DND-41 (cell line): ENCODE measurements around the gene SLC37A2.
"Not testable (repeated sequence)": the region's sequence is repeated elsewhere in the genome, so short reads cannot be mapped to it uniquely, and the experiment has no call there.

Experiments
- ATAC-seq: fragments of 200-7000 bp; cut with Tn5 transposase; 3 replicates; pipeline ENCODE4 v1.9.1; 2021; ENCODE audit warnings: low read depth; ENCODE audit not compliant: insufficient read depth
- DNase-seq: peaks from one replicate; pipeline ENCODE4 v3.0.0-alpha.2; 2020
- H2AFZ ChIP-seq: 2 replicates; pipeline ENCODE4 v1.6.0; 2012; ENCODE audit warnings: low read depth, low read length
- H3K27ac ChIP-seq: 2 replicates; pipeline ENCODE4 v1.5.1; 2012; ENCODE audit warnings: low read length, inconsistent platforms
- H3K27me3 ChIP-seq: fragments of 200-600 bp; sonication (generic); 2 replicates; pipeline ENCODE4 v1.6.0; 2012; ENCODE audit warnings: low read length, mild to moderate bottlenecking, inconsistent platforms; ENCODE audit not compliant: insufficient read depth, poor library complexity
- H3K36me3 ChIP-seq: 2 replicates; pipeline ENCODE4 v1.5.1; 2012; ENCODE audit warnings: low read length, inconsistent platforms; ENCODE audit not compliant: insufficient read depth
- H3K4me1 ChIP-seq: 2 replicates; pipeline ENCODE4 v1.5.1; 2012; ENCODE audit warnings: mild to moderate bottlenecking, low read length; ENCODE audit not compliant: insufficient read depth
- H3K4me2 ChIP-seq: 2 replicates; pipeline ENCODE4 v1.6.0; 2012; ENCODE audit warnings: mild to moderate bottlenecking, moderate library complexity, low read length, inconsistent platforms; ENCODE audit not compliant: insufficient read depth
- H3K4me3 ChIP-seq, 2 experiments: fragments of 200-600 bp in 1 of 2; shearing (Covaris generic) in 1 of 2; 2 replicates each; pipeline ENCODE4 v1.5.1; 2012 to 2016; ENCODE audit warnings: inconsistent platforms in 2 of 2, low read length in 2 of 2, mild to moderate bottlenecking in 2 of 2, low read depth in 1 of 2, moderate library complexity in 1 of 2
- H3K79me2 ChIP-seq: 2 replicates; pipeline ENCODE4 v1.6.0; 2012; ENCODE audit warnings: low read length, inconsistent platforms; ENCODE audit not compliant: insufficient read depth
- H3K9ac ChIP-seq: 2 replicates; pipeline ENCODE4 v1.6.0; 2012; ENCODE audit warnings: low read depth, mild to moderate bottlenecking, inconsistent platforms, low read length, moderate library complexity
- H3K9me3 ChIP-seq: 2 replicates; pipeline ENCODE4 v1.5.1; 2012; ENCODE audit warnings: low read length, moderate library complexity, mild to moderate bottlenecking, inconsistent platforms; ENCODE audit not compliant: insufficient read depth, severe bottlenecking
- H4K20me1 ChIP-seq: 2 replicates; pipeline ENCODE4 v1.6.0; 2012; ENCODE audit warnings: low read length; ENCODE audit not compliant: insufficient read depth
- EZH2 ChIP-seq: IDR thresholded peaks from 3 replicates; pipeline ENCODE4 v1.6.1; 2012; ENCODE audit warnings: borderline replicate concordance, low read depth, mild to moderate bottlenecking, moderate library complexity, low read length, inconsistent platforms; ENCODE audit not compliant: severe bottlenecking
- TF ChIP-seq, protein P1 (sequence below): IDR thresholded peaks from 2 replicates; pipeline ENCODE4 v1.5.1; 2012; ENCODE audit warnings: borderline replicate concordance, low read length, moderate library complexity, mild to moderate bottlenecking; ENCODE audit not compliant: poor library complexity, severe bottlenecking; ENCODE audit errors: extremely low read depth

The SLC37A2 gene

DNA sequence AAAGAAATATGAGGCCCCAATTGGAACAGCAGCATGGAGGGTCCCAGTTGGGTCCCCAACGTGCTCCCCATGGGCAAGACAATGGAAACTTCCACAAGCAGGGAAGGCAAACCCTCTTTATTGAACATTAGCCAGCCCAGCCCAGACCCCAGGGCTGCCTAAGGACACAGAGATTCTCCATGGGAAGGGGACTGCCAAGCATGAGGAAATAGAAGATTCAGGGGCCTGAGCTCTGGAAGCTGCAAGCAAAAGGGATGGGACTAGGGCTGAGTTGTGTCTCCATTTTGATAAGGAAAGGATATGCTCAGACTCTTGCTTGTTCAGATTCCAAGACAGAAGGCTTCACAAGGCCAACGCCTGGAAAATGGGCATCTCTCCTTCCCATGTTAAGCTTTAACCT lies 25.0 kb downstream of the SLC37A2 start:
- ATAC-seq: no peak
- no peak overlapping the region for H3K4me3 ChIP-seq
- TF ChIP-seq EZH2: no peak
- TF ChIP-seq, protein P1, sequence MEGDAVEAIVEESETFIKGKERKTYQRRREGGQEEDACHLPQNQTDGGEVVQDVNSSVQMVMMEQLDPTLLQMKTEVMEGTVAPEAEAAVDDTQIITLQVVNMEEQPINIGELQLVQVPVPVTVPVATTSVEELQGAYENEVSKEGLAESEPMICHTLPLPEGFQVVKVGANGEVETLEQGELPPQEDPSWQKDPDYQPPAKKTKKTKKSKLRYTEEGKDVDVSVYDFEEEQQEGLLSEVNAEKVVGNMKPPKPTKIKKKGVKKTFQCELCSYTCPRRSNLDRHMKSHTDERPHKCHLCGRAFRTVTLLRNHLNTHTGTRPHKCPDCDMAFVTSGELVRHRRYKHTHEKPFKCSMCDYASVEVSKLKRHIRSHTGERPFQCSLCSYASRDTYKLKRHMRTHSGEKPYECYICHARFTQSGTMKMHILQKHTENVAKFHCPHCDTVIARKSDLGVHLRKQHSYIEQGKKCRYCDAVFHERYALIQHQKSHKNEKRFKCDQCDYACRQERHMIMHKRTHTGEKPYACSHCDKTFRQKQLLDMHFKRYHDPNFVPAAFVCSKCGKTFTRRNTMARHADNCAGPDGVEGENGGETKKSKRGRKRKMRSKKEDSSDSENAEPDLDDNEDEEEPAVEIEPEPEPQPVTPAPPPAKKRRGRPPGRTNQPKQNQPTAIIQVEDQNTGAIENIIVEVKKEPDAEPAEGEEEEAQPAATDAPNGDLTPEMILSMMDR: no peak
- H3K79me2 ChIP-seq: no peaks in the 10 kb centered on the region
- H3K27ac ChIP-seq: no peak overlapping the region
- H4K20me1 ChIP-seq: no peaks in the 10 kb centered on the region
- no peak overlapping the region for H2AFZ ChIP-seq
- H3K36me3 ChIP-seq: no peaks in the 10 kb centered on the region
- no peaks in the 10 kb centered on the region for H3K4me1 ChIP-seq
- DNase-seq: no peak
- no peaks in the 10 kb centered on the region for H3K27me3 ChIP-seq
- H3K9ac ChIP-seq: no peak overlapping the region
- no peaks in the 10 kb centered on the region for H3K9me3 ChIP-seq
- no peak overlapping the region for H3K4me2 ChIP-seq

GRCh38 chr11:125088576-125089455 lies 25.7 kb downstream of the SLC37A2 start:
- no peaks in the 10 kb centered on the region for H3K4me1 ChIP-seq
- no peak overlapping the region for H3K9ac ChIP-seq
- H3K27ac ChIP-seq: no peak overlapping the region
- 0 out of 2 replicates have a peak, but pooled peaks cover 3% of the 10 kb centered on the region for H4K20me1 ChIP-seq
- H3K79me2 ChIP-seq: no peaks in the 10 kb centered on the region
- no peaks in the 10 kb centered on the region for H3K36me3 ChIP-seq
- TF ChIP-seq EZH2: no peak
- TF ChIP-seq, protein P1: no peak
- H3K4me2 ChIP-seq: no peak overlapping the region
- no peaks in the 10 kb centered on the region for H3K27me3 ChIP-seq
- H3K4me3 ChIP-seq: no peak overlapping the region
- DNase-seq (no peak), ATAC-seq (no peak)
- H2AFZ ChIP-seq: no peak overlapping the region
- H3K9me3 ChIP-seq: no peaks in the 10 kb centered on the region

DNA sequence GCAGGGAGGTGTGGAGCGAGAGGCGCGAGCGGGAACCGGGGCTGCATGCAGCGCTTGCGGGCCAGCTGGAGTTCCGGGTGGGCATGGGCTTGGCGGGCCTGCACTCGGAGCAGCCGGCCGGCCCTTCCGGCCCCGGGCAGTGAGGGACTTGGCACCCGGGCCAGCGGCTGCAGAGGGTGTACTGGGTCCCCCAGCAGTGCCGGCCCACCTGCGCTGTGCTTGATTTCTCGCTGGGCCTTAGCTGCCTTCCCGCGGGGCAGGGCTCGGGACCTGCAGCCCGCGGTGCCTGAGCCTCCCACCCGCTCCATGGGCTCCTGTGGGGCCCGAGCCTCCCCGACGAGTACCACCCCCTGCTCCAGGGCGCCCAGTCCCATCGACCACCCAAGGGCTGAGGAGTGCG lies 26.4 kb downstream of the SLC37A2 start:
- H3K79me2 ChIP-seq, DNase-seq, H3K27me3 ChIP-seq, H3K4me2 ChIP-seq, H4K20me1 ChIP-seq, H3K27ac ChIP-seq, H3K36me3 ChIP-seq, H3K4me1 ChIP-seq, H3K9ac ChIP-seq, H2AFZ ChIP-seq, ATAC-seq, H3K4me3 ChIP-seq, H3K9me3 ChIP-seq: not testable (repeated sequence)

- not testable (repeated sequence) for H2AFZ ChIP-seq, H3K27me3 ChIP-seq, H3K9me3 ChIP-seq, H3K79me2 ChIP-seq, ATAC-seq, DNase-seq, H3K4me3 ChIP-seq, H3K36me3 ChIP-seq, H3K27ac ChIP-seq, H4K20me1 ChIP-seq, H3K9ac ChIP-seq, H3K4me1 ChIP-seq, H3K4me2 ChIP-seq
Measured at GRCh38 chr11:125090151-125090550, 27.0 kb downstream of the SLC37A2 start.
